ES-I3 (cell line): Measurements from ENCODE around the gene DLG2.
"Not testable (repeated sequence)": the region's sequence is repeated elsewhere in the genome, so short reads cannot be mapped to it uniquely, and the experiment has no call there.

Experiments used
- H3K36me3 ChIP-seq: 2 replicates; pipeline ENCODE4 v1.6.1; 2013; ENCODE audit warnings: mild to moderate bottlenecking, low read length, control low read depth, moderate library complexity; ENCODE audit not compliant: insufficient read depth
- H3K4me1 ChIP-seq: 2 replicates; pipeline ENCODE4 v1.6.1; 2013; ENCODE audit warnings: mild to moderate bottlenecking, control low read depth, low read length; ENCODE audit not compliant: insufficient read depth
- H3K9ac ChIP-seq: 2 replicates; pipeline ENCODE4 v1.6.1; 2013; ENCODE audit warnings: low read depth, mild to moderate bottlenecking, low read length, moderate library complexity
- H3K9me3 ChIP-seq: 2 replicates; pipeline ENCODE4 v1.6.1; 2013; ENCODE audit warnings: mild to moderate bottlenecking, low read length, moderate library complexity; ENCODE audit not compliant: control insufficient read depth, insufficient read depth

The DLG2 gene

GRCh38 chr11:83427943-83428342 lies 2199.2 kb downstream of the DLG2 start:
- peaks cover 8% of the 10 kb centered on the region for H3K4me1 ChIP-seq
- H3K36me3 ChIP-seq = no peaks in the 10 kb centered on the region
- no peaks in the 10 kb centered on the region; the same call in 1 of the 2 replicates for H3K9me3 ChIP-seq
- H3K9ac ChIP-seq = no peak overlapping the region

DNA sequence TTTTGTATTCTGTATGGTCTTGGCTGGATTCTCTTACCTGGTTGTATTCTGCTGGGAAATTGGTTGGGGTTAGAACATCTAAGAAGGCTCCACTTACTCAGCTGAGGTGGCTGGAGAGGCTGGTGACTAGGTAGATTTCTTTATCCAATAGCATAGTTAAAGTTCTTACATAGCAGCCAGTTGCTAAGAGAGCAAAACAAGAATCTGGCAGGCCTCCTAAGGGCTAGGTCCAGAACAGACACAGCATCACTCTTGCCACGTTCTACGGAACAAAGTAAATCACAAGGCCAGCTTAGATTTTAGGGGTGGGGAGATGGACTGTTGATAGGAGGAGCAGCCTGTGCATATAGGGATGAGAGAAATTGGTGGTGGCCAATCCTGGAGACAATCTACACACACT lies 2199.6 kb downstream of the DLG2 start:
- Histone ChIP-seq H3K9ac (no peak overlapping the region), H3K9me3 (no peaks in the 10 kb centered on the region; the same call in 1 of the 2 replicates), H3K4me1 (peaks cover 8% of the 10 kb centered on the region), H3K36me3 (no peaks in the 10 kb centered on the region)

DNA sequence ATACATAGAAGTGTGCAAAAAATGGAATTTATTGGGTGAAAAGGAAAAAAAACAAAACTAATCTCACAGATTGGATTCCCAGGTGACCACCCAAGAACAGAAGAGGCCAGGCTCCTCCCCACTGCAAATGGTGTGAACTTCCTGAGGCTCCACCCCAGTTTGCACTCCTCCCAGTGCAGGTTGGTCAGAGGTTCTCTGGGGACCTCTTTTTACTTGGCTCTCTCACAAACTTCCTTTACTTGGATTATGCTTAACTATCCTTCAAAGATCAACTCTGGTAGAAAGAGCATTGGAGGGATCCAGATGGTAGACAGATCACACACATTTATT lies 2202.0 kb downstream of the DLG2 start:
- H3K4me1 ChIP-seq = peaks cover 6% of the 10 kb centered on the region
- H3K9ac ChIP-seq = no peak overlapping the region
- no peaks in the 10 kb centered on the region; the same call in 1 of the 2 replicates for H3K9me3 ChIP-seq
- no peaks in the 10 kb centered on the region for H3K36me3 ChIP-seq

- H3K9me3 ChIP-seq = no peaks in the 10 kb centered on the region; the same call in 1 of the 2 replicates
- no peak overlapping the region for H3K9ac ChIP-seq
- H3K36me3 ChIP-seq = no peaks in the 10 kb centered on the region
- 0 out of 2 replicates have a peak, but pooled peaks cover under 1% of the 10 kb centered on the region for H3K4me1 ChIP-seq
These were observed 2202.6 kb downstream of the DLG2 start for GRCh38 chr11:83424376-83425136.

- H3K4me1 ChIP-seq, H3K36me3 ChIP-seq, H3K9me3 ChIP-seq, H3K9ac ChIP-seq: not testable (repeated sequence)
These were observed 2204.5 kb downstream of the DLG2 start for GRCh38 chr11:83422641-83423040.

GRCh38 chr11:83410605-83411565 lies 2216.3 kb downstream of the DLG2 start:
- no peaks in the 10 kb centered on the region for H3K9me3 ChIP-seq
- no peak overlapping the region for H3K9ac ChIP-seq
- no peaks in the 10 kb centered on the region for H3K4me1 ChIP-seq
- no peaks in the 10 kb centered on the region for H3K36me3 ChIP-seq

DNA sequence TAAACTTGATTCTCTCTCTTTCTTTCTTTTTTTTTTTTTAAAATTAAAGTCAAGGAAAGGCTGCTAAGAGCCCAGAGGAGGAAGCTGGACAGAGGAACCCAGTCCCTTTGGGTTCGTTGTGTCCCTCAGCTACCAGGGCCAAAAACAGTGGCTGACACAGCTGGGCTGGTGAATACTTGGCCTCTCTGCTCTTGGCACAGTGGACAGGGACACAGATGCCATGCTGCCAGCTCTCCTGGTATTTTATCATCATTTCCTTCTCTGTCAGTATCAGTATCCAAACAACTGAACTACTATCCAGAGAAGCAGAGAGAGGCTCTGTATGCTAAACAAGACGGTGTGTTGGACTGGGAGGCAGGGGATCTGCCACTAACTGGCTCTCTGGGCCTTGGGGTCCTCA lies 2217.3 kb downstream of the DLG2 start:
- H3K36me3 ChIP-seq = no peaks in the 10 kb centered on the region
- no peaks in the 10 kb centered on the region for H3K4me1 ChIP-seq
- no peak overlapping the region for H3K9ac ChIP-seq
- no peaks in the 10 kb centered on the region for H3K9me3 ChIP-seq

DNA sequence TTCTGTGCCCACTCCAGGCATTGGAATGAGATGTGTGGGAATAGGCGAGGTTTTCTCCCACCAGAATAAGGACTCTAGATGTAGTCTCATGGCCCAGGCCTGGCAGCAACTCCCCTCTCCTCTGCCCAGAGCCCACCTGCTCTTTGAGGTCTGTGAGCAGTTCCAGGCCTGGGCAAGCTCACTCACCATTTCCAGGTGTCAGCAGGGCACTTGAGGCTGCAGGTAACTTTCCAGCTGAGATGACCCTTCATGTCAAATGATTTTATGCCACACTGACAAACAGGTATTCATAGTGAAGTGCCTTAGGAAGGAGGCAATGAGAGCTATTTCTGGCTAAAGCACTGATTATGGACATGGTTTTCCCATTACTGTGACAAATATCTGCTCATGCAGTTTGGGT lies 2217.7 kb downstream of the DLG2 start:
- Histone ChIP-seq H3K4me1 (no peaks in the 10 kb centered on the region), H3K9me3 (no peaks in the 10 kb centered on the region), H3K9ac (no peak overlapping the region), H3K36me3 (no peaks in the 10 kb centered on the region)

GRCh38 chr11:83408946-83409345 lies 2218.2 kb downstream of the DLG2 start:
- Histone ChIP-seq H3K4me1 (0 out of 2 replicates have a peak, but pooled peaks cover under 1% of the 10 kb centered on the region), H3K9ac (no peak overlapping the region), H3K36me3 (no peaks in the 10 kb centered on the region), H3K9me3 (no peaks in the 10 kb centered on the region)
